ENCODE measurements around the gene SUSD5. TPM values are rescaled to one million over a fixed set of nuclear protein-coding genes. Genes with fewer than 3 reads are reported as not detected.

The SUSD5 gene
- total RNA-seq, 1 experiment from 2014 or later: 1.2 TPM

GRCh38 chr3:33146791-33147445 lies 71.7 kb downstream of the SUSD5 start (continued):
- TF ChIP-seq, protein P1, sequence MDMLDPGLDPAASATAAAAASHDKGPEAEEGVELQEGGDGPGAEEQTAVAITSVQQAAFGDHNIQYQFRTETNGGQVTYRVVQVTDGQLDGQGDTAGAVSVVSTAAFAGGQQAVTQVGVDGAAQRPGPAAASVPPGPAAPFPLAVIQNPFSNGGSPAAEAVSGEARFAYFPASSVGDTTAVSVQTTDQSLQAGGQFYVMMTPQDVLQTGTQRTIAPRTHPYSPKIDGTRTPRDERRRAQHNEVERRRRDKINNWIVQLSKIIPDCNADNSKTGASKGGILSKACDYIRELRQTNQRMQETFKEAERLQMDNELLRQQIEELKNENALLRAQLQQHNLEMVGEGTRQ (CRISPR knock-in tag; IDR thresholded peaks at IDR 0.05): no peak
- TF ChIP-seq E2F5 (CRISPR knock-in tag; IDR thresholded peaks at IDR 0.05): no peak
- TF ChIP-seq RELA (CRISPR knock-in tag; IDR thresholded peaks at IDR 0.05; ENCODE audit: borderline replicate concordance): no peak
- no peak for TF ChIP-seq AR (CRISPR knock-in tag; IDR thresholded peaks at IDR 0.05)
- TF ChIP-seq ATF3 (CRISPR knock-in tag; conservative IDR thresholded peaks at IDR 0.05): no peak
- TF ChIP-seq MYBL2 (CRISPR knock-in tag; IDR thresholded peaks at IDR 0.05): no peak
- TF ChIP-seq ZBTB43 (CRISPR knock-in tag; IDR thresholded peaks at IDR 0.05): no peak
- no peak for TF ChIP-seq SMAD3 (CRISPR knock-in tag; IDR thresholded peaks at IDR 0.05; ENCODE audit: borderline replicate concordance)
- TF ChIP-seq, protein P2, sequence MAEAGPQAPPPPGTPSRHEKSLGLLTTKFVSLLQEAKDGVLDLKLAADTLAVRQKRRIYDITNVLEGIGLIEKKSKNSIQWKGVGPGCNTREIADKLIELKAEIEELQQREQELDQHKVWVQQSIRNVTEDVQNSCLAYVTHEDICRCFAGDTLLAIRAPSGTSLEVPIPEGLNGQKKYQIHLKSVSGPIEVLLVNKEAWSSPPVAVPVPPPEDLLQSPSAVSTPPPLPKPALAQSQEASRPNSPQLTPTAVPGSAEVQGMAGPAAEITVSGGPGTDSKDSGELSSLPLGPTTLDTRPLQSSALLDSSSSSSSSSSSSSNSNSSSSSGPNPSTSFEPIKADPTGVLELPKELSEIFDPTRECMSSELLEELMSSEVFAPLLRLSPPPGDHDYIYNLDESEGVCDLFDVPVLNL (CRISPR knock-in tag; IDR thresholded peaks at IDR 0.05; ENCODE audit: borderline replicate concordance, low read depth): no peak
- no peak for TF ChIP-seq ESRRA (CRISPR knock-in tag; IDR thresholded peaks at IDR 0.05; ENCODE audit: borderline replicate concordance)
- no peak for TF ChIP-seq MLX (CRISPR knock-in tag; IDR thresholded peaks at IDR 0.05)
- no peak for TF ChIP-seq CREM (CRISPR knock-in tag; IDR thresholded peaks at IDR 0.05)
- no peak for TF ChIP-seq GTF2I (CRISPR knock-in tag; conservative IDR thresholded peaks at IDR 0.05)
- TF ChIP-seq ZNF138 (CRISPR knock-in tag; conservative IDR thresholded peaks at IDR 0.05): no peak

DNA sequence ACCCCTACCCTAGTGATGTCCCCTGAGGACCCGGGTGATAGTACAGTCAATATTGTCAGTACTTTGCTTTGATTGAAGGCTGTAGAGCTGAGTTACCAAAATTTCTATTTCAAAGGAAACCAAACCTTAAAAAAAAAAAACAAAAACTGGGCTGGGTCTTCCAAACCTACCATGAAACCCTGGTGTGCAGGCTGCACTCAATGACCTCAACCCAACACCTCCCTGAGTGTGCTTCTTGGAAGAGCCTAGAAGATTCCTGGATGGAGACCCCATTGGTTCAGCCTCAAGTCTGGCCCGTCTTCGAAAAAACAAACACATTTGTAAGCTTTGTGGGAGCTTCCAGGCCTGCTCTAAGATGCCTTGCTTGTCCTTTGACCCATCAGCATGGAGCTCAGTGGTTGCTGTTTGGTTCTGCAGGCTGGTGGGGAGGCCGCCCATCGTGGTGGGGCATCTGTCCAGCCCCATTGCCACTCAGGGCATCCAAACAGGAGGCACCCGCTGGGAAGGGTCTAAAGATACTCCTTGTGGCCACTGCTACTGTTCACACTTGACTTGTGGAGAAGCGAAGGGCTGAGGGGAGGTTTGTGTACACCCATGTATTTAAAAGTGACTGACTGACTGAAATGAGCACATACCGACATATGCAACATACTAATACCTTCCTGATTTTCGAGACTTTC lies 72.6 kb downstream of the SUSD5 start:
- Mint-ChIP-seq H3K9me3 (peaks cover 4% of the 10 kb centered on the region; the same call in 1 of the 2 replicates), H3K27me3 (ENCODE audit: low read depth) (no peaks in the 10 kb centered on the region; the same call in 1 of the 2 replicates), H3K4me3 (no peak overlapping the region), H3K4me1 (peaks cover 7% of the 10 kb centered on the region; the same call in 1 of the 2 replicates), H3K36me3 (peaks cover 19% of the 10 kb centered on the region), H3K27ac (no peak overlapping the region)
- DNase-seq (ENCODE audit: low spot score): no peak
- CTCF ChIA-PET: interaction anchor here (2.3 kb wide), 2 partner anchors 15 to 227 kb away, joined by 11 read pairs; no protein-coding TSS in a partner anchor
- ATAC-seq: no peak
- POLR2A ChIA-PET: interaction anchor here (0.7 kb wide), 1 partner anchor 499 kb away, joined by 4 read pairs; no protein-coding TSS in a partner anchor
- TF ChIP-seq ZNF671 (CRISPR knock-in tag; IDR thresholded peaks at IDR 0.05): no peak
- TF ChIP-seq PRRX2 (CRISPR knock-in tag; IDR thresholded peaks at IDR 0.05): no peak
- TF ChIP-seq, protein P3, sequence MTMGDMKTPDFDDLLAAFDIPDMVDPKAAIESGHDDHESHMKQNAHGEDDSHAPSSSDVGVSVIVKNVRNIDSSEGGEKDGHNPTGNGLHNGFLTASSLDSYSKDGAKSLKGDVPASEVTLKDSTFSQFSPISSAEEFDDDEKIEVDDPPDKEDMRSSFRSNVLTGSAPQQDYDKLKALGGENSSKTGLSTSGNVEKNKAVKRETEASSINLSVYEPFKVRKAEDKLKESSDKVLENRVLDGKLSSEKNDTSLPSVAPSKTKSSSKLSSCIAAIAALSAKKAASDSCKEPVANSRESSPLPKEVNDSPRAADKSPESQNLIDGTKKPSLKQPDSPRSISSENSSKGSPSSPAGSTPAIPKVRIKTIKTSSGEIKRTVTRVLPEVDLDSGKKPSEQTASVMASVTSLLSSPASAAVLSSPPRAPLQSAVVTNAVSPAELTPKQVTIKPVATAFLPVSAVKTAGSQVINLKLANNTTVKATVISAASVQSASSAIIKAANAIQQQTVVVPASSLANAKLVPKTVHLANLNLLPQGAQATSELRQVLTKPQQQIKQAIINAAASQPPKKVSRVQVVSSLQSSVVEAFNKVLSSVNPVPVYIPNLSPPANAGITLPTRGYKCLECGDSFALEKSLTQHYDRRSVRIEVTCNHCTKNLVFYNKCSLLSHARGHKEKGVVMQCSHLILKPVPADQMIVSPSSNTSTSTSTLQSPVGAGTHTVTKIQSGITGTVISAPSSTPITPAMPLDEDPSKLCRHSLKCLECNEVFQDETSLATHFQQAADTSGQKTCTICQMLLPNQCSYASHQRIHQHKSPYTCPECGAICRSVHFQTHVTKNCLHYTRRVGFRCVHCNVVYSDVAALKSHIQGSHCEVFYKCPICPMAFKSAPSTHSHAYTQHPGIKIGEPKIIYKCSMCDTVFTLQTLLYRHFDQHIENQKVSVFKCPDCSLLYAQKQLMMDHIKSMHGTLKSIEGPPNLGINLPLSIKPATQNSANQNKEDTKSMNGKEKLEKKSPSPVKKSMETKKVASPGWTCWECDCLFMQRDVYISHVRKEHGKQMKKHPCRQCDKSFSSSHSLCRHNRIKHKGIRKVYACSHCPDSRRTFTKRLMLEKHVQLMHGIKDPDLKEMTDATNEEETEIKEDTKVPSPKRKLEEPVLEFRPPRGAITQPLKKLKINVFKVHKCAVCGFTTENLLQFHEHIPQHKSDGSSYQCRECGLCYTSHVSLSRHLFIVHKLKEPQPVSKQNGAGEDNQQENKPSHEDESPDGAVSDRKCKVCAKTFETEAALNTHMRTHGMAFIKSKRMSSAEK (CRISPR knock-in tag; IDR thresholded peaks at IDR 0.05; ENCODE audit: borderline replicate concordance): no peak
- no peak for TF ChIP-seq JUN (CRISPR knock-in tag; IDR thresholded peaks at IDR 0.05)
- TF ChIP-seq ZBTB21 (CRISPR knock-in tag; IDR thresholded peaks at IDR 0.05; ENCODE audit: borderline replicate concordance): no peak
- TF ChIP-seq, protein P4, sequence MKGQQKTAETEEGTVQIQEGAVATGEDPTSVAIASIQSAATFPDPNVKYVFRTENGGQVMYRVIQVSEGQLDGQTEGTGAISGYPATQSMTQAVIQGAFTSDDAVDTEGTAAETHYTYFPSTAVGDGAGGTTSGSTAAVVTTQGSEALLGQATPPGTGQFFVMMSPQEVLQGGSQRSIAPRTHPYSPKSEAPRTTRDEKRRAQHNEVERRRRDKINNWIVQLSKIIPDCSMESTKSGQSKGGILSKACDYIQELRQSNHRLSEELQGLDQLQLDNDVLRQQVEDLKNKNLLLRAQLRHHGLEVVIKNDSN (CRISPR knock-in tag; IDR thresholded peaks at IDR 0.05): no peak
